KMS-11 (cell line): ENCODE data around the gene TMPRSS11A.

Experiments
- H2AFZ ChIP-seq: fragments of 200-600 bp; sonication (generic); 2 replicates; pipeline ENCODE4 v1.6.1; 2016; ENCODE audit warnings: antibody characterized with exemption, mixed run types, low read depth
- H3K27ac ChIP-seq: fragments of 200-600 bp; sonication (generic); 2 replicates; pipeline ENCODE4 v1.6.1; 2016; ENCODE audit warnings: mild to moderate bottlenecking, mixed run types
- H3K27me3 ChIP-seq: fragments of 200-600 bp; sonication (generic); 2 replicates; pipeline ENCODE4 v1.6.1; 2017; ENCODE audit warnings: mild to moderate bottlenecking, low read depth, mixed run types, moderate library complexity; ENCODE audit not compliant: insufficient read depth
- H3K36me3 ChIP-seq: fragments of 200-600 bp; sonication (generic); 2 replicates; pipeline ENCODE4 v1.6.1; 2017; ENCODE audit warnings: mild to moderate bottlenecking, mixed run types; ENCODE audit not compliant: insufficient read depth
- H3K4me1 ChIP-seq: fragments of 200-600 bp; sonication (generic); 2 replicates; pipeline ENCODE4 v1.6.1; 2016; ENCODE audit warnings: mild to moderate bottlenecking, low read depth, mixed run types; ENCODE audit not compliant: poor library complexity, severe bottlenecking
- H3K4me2 ChIP-seq: fragments of 200-600 bp; sonication (generic); 2 replicates; pipeline ENCODE4 v1.7.0; 2016; ENCODE audit warnings: mild to moderate bottlenecking, mixed run types
- H3K4me3 ChIP-seq: fragments of 200-600 bp; sonication (generic); IDR thresholded peaks from 2 replicates; pipeline ENCODE4 v1.6.1; 2017; ENCODE audit warnings: low read depth, low read length, mixed read lengths; ENCODE audit not compliant: insufficient read depth
- H3K79me2 ChIP-seq: fragments of 200-600 bp; sonication (generic); 2 replicates; pipeline ENCODE4 v1.6.1; 2016; ENCODE audit warnings: low read depth, mixed run types; ENCODE audit not compliant: insufficient read depth
- H3K9ac ChIP-seq: fragments of 200-600 bp; sonication (generic); 2 replicates; pipeline ENCODE4 v1.6.1; 2016; ENCODE audit warnings: mild to moderate bottlenecking, mixed run types
- H4K20me1 ChIP-seq: fragments of 200-600 bp; sonication (generic); 2 replicates; pipeline ENCODE4 v1.6.1; 2016; ENCODE audit warnings: mild to moderate bottlenecking, mixed run types; ENCODE audit not compliant: insufficient read depth
- CTCF ChIP-seq: fragments of 200-600 bp; sonication (generic); conservative IDR thresholded peaks from 2 replicates; pipeline ENCODE4 v1.6.1; 2017; ENCODE audit warnings: low read depth, mild to moderate bottlenecking, antibody characterized with exemption, low read length, moderate library complexity, mixed read lengths

Gene TMPRSS11A

GRCh38 chr4:67911141-67911540 lies 52.2 kb downstream of the TMPRSS11A start:
- H3K9ac ChIP-seq, result no peak overlapping the region
- no peak for TF ChIP-seq CTCF
- H4K20me1 ChIP-seq, result no peaks in the 10 kb centered on the region
- H3K27ac ChIP-seq, result no peak overlapping the region
- H2AFZ ChIP-seq, result no peak overlapping the region
- H3K4me2 ChIP-seq, result no peak overlapping the region
- H3K27me3 ChIP-seq, result no peaks in the 10 kb centered on the region
- H3K4me3 ChIP-seq, result no peak overlapping the region
- H3K4me1 ChIP-seq, result no peaks in the 10 kb centered on the region
- no peaks in the 10 kb centered on the region for H3K79me2 ChIP-seq
- H3K36me3 ChIP-seq, result no peaks in the 10 kb centered on the region

GRCh38 chr4:67910585-67910905 lies 52.7 kb downstream of the TMPRSS11A start:
- Histone ChIP-seq H3K4me1 (no peaks in the 10 kb centered on the region), H3K9ac (no peak overlapping the region), H3K36me3 (no peaks in the 10 kb centered on the region), H4K20me1 (no peaks in the 10 kb centered on the region), H3K27ac (no peak overlapping the region), H3K27me3 (no peaks in the 10 kb centered on the region), H3K4me3 (no peak overlapping the region), H3K4me2 (no peak overlapping the region), H3K79me2 (no peaks in the 10 kb centered on the region), H2AFZ (no peak overlapping the region)
- TF ChIP-seq CTCF, result no peak; the same call in 1 of the 2 replicates

GRCh38 chr4:67909905-67910584 lies 53.2 kb downstream of the TMPRSS11A start:
- Histone ChIP-seq H3K27ac (no peak overlapping the region), H3K4me1 (no peaks in the 10 kb centered on the region), H3K79me2 (no peaks in the 10 kb centered on the region), H3K27me3 (no peaks in the 10 kb centered on the region), H4K20me1 (no peaks in the 10 kb centered on the region), H3K4me3 (no peak overlapping the region), H2AFZ (no peak overlapping the region), H3K9ac (no peak overlapping the region), H3K4me2 (no peak overlapping the region), H3K36me3 (no peaks in the 10 kb centered on the region)
- TF ChIP-seq CTCF, result peak; percentile 83

GRCh38 chr4:67907650-67908049 lies 55.6 kb downstream of the TMPRSS11A start:
- no peak overlapping the region for H3K4me2 ChIP-seq
- no peak overlapping the region for H2AFZ ChIP-seq
- no peaks in the 10 kb centered on the region for H3K36me3 ChIP-seq
- no peaks in the 10 kb centered on the region for H3K79me2 ChIP-seq
- H3K27me3 ChIP-seq, result no peaks in the 10 kb centered on the region
- H4K20me1 ChIP-seq, result no peaks in the 10 kb centered on the region
- no peaks in the 10 kb centered on the region for H3K4me1 ChIP-seq
- no peak for TF ChIP-seq CTCF
- H3K27ac ChIP-seq, result no peak overlapping the region
- no peak overlapping the region for H3K9ac ChIP-seq
- no peak overlapping the region for H3K4me3 ChIP-seq
